ENCODE measurements around the gene SLC47A2. TPM values are rescaled to one million over a fixed set of nuclear protein-coding genes. Genes with fewer than 3 reads are reported as not detected.

SLC47A2 gene
- total and polyA plus RNA-seq, 2 of the 13 experiments (the other 11 are each of a cell fraction or from before 2014, with no cell fraction given) = 0.04 TPM; not detected in 1

DNA sequence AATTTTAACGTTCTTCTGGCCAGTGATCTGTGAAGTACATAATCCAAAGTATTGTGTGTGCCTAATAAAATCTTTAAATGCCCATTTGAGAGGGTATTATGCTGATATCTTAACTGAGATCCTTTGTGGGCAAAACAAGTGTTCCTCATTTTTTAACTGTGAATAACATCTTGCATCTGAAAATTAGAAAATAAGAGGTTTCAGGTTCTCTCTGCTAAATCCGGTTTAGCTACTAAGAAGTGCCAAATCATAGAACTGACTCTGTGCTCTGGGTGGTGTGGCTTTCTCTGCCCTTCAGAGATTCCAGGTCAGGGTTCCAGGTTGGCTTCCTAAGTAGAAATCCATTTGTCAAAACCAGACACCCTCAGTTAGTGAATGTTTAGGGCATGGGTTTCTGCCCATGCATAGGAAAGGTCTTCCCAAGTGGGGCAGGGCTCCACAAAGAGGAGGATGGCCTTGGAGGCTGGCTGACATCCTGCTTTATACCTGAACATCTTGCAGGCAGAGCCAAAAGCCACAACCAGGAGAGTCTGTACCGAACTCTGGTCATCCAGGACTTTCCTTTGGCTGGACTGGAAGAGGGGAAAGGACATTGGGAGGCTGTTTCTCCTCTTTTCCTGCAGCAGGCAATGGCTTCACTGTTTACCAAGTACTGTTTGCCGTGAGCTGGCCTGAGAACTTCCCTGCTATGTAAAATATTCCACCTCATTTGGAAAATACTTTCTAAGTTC lies 59.4 kb downstream of the SLC47A2 start (continued):
- 0 out of 4 replicates have a peak, but pooled peaks of 1 of the 2 experiments have one; percentile 29 for TF ChIP-seq EP300 (IDR thresholded peaks at IDR 0.05; ENCODE audit: low read depth in 2 of 2, low read length in 2 of 2)
- TF ChIP-seq EP300 (CRISPR knock-in tag; IDR thresholded peaks at IDR 0.05; ENCODE audit: borderline replicate concordance) = no peak
- TF ChIP-seq SRF (IDR thresholded peaks at IDR 0.05; ENCODE audit: low read depth, low read length) = no peak
- TF ChIP-seq, protein P1, sequence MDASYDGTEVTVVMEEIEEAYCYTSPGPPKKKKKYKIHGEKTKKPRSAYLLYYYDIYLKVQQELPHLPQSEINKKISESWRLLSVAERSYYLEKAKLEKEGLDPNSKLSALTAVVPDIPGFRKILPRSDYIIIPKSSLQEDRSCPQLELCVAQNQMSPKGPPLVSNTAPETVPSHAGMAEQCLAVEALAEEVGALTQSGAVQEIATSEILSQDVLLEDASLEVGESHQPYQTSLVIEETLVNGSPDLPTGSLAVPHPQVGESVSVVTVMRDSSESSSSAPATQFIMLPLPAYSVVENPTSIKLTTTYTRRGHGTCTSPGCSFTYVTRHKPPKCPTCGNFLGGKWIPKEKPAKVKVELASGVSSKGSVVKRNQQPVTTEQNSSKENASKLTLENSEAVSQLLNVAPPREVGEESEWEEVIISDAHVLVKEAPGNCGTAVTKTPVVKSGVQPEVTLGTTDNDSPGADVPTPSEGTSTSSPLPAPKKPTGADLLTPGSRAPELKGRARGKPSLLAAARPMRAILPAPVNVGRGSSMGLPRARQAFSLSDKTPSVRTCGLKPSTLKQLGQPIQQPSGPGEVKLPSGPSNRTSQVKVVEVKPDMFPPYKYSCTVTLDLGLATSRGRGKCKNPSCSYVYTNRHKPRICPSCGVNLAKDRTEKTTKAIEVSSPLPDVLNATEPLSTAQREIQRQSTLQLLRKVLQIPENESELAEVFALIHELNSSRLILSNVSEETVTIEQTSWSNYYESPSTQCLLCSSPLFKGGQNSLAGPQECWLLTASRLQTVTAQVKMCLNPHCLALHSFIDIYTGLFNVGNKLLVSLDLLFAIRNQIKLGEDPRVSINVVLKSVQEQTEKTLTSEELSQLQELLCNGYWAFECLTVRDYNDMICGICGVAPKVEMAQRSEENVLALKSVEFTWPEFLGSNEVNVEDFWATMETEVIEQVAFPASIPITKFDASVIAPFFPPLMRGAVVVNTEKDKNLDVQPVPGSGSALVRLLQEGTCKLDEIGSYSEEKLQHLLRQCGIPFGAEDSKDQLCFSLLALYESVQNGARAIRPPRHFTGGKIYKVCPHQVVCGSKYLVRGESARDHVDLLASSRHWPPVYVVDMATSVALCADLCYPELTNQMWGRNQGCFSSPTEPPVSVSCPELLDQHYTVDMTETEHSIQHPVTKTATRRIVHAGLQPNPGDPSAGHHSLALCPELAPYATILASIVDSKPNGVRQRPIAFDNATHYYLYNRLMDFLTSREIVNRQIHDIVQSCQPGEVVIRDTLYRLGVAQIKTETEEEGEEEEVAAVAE (CRISPR knock-in tag; IDR thresholded peaks at IDR 0.05; ENCODE audit: borderline replicate concordance) = no peak
- TF ChIP-seq, protein P2, sequence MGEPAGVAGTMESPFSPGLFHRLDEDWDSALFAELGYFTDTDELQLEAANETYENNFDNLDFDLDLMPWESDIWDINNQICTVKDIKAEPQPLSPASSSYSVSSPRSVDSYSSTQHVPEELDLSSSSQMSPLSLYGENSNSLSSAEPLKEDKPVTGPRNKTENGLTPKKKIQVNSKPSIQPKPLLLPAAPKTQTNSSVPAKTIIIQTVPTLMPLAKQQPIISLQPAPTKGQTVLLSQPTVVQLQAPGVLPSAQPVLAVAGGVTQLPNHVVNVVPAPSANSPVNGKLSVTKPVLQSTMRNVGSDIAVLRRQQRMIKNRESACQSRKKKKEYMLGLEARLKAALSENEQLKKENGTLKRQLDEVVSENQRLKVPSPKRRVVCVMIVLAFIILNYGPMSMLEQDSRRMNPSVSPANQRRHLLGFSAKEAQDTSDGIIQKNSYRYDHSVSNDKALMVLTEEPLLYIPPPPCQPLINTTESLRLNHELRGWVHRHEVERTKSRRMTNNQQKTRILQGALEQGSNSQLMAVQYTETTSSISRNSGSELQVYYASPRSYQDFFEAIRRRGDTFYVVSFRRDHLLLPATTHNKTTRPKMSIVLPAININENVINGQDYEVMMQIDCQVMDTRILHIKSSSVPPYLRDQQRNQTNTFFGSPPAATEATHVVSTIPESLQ (CRISPR knock-in tag; conservative IDR thresholded peaks at IDR 0.05) = no peak
- TF ChIP-seq ZNF678 (CRISPR knock-in tag; IDR thresholded peaks at IDR 0.05) = no peak
- no peak for TF ChIP-seq KMT2B (CRISPR knock-in tag; IDR thresholded peaks at IDR 0.05)
- no peak for TF ChIP-seq MIER2 (CRISPR knock-in tag; IDR thresholded peaks at IDR 0.05)
- TF ChIP-seq, protein P3, sequence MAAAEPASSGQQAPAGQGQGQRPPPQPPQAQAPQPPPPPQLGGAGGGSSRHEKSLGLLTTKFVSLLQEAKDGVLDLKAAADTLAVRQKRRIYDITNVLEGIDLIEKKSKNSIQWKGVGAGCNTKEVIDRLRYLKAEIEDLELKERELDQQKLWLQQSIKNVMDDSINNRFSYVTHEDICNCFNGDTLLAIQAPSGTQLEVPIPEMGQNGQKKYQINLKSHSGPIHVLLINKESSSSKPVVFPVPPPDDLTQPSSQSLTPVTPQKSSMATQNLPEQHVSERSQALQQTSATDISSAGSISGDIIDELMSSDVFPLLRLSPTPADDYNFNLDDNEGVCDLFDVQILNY (CRISPR knock-in tag; conservative IDR thresholded peaks at IDR 0.05) = no peak
- no peak for TF ChIP-seq ZNF550 (CRISPR knock-in tag; IDR thresholded peaks at IDR 0.05; ENCODE audit: borderline replicate concordance)
- no peak for TF ChIP-seq TOPORS (CRISPR knock-in tag; IDR thresholded peaks at IDR 0.05)
- no peak for TF ChIP-seq KDM4B (CRISPR knock-in tag; IDR thresholded peaks at IDR 0.05)
- TF ChIP-seq GABPA (IDR thresholded peaks at IDR 0.05; ENCODE audit: low read depth, low read length) = no peak
- no peak for TF ChIP-seq GABPA (CRISPR knock-in tag; IDR thresholded peaks at IDR 0.05; ENCODE audit: low read depth)
- TF ChIP-seq MED13 (CRISPR knock-in tag; IDR thresholded peaks at IDR 0.05) = no peak
- TF ChIP-seq ZNF468 (CRISPR knock-in tag; IDR thresholded peaks at IDR 0.05) = no peak
- TF ChIP-seq HNRNPUL1 (IDR thresholded peaks at IDR 0.05; ENCODE audit: low read depth, low read length) = no peak
- TF ChIP-seq, protein P4, sequence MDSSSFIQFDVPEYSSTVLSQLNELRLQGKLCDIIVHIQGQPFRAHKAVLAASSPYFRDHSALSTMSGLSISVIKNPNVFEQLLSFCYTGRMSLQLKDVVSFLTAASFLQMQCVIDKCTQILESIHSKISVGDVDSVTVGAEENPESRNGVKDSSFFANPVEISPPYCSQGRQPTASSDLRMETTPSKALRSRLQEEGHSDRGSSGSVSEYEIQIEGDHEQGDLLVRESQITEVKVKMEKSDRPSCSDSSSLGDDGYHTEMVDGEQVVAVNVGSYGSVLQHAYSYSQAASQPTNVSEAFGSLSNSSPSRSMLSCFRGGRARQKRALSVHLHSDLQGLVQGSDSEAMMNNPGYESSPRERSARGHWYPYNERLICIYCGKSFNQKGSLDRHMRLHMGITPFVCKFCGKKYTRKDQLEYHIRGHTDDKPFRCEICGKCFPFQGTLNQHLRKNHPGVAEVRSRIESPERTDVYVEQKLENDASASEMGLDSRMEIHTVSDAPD (CRISPR knock-in tag; IDR thresholded peaks at IDR 0.05) = peak; percentile 89; the same call in 1 of the 2 replicates
- TF ChIP-seq, protein P5, sequence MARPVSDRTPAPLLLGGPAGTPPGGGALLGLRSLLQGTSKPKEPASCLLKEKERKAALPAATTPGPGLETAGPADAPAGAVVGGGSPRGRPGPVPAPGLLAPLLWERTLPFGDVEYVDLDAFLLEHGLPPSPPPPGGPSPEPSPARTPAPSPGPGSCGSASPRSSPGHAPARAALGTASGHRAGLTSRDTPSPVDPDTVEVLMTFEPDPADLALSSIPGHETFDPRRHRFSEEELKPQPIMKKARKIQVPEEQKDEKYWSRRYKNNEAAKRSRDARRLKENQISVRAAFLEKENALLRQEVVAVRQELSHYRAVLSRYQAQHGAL (CRISPR knock-in tag; IDR thresholded peaks at IDR 0.05; ENCODE audit: not compliant biosample characterization) = no peak
